ENCODE results near the gene TMED7. TPM values are rescaled to one million over a fixed set of nuclear protein-coding genes. Genes with fewer than 3 reads are reported as not detected.

The TMED7 gene
- total and polyA plus RNA-seq, 2 of the 4 experiments (the other 2 are of a cell fraction), result 75.6 to 86.7 TPM

DNA sequence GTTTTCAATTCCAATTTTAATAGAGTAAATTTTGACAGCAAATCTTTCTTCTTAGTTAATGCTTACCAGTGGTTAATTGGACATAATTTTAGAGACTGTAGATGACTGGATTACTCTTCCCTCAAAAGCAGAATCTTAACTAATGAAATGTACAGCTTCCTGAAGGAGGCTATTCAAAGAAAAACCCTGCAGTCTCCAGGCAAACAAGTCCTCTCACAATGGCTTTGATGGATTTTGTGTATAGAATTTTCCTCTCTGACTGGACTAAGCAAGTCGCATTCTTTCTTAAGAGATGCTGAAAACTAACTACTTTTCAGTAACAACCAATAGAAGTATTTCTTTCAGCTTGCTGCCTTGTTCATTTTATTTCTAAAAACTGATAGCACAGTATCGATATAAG, 35.7 kb upstream of the TMED7 start:
- no peak overlapping the region for H4K91ac ChIP-seq (ENCODE audit: insufficient read depth, low read depth, low read length)
- no peaks in the 10 kb centered on the region; the same call in 1 of the 2 replicates for H3K9me1 ChIP-seq (ENCODE audit: insufficient read depth, low read length)
- H3K4me1 ChIP-seq (ENCODE audit: control insufficient read depth, insufficient read depth, low read length), result no peaks in the 10 kb centered on the region; the same call in 1 of the 2 replicates
- no CpG with 5 or more reads among the region's 2 CpGs for WGBS, 2 experiments (ENCODE audit: extremely low coverage in 2 of 2, insufficient read length in 1 of 2)
- no peak overlapping the region for H2AK5ac ChIP-seq (ENCODE audit: low read depth, low read length)
- no peaks in the 10 kb centered on the region for H3K79me1 ChIP-seq (ENCODE audit: low read depth in 1 of 2, low read length in 2 of 2)
- H4K8ac ChIP-seq (ENCODE audit: low read depth in 2 of 2, low read length in 2 of 2), result no peak overlapping the region
- H3K23ac ChIP-seq (ENCODE audit: low read depth, low read length), result no peak overlapping the region
- ChIA-PET POLR2A (ENCODE audit: unreplicated experiment) (interaction anchor here (0.6 kb wide), 1 partner anchor 1041 kb away, joined by 4 read pairs; no protein-coding TSS in a partner anchor), CTCF (no interaction called here)
- H3K9me3 ChIP-seq (ENCODE audit: control insufficient read depth, insufficient read depth, low read length), result no peaks in the 10 kb centered on the region
- no peaks in the 10 kb centered on the region for H4K20me1 ChIP-seq (ENCODE audit: insufficient read depth, low read length)
- H3K18ac ChIP-seq (ENCODE audit: low read depth, low read length), result no peak overlapping the region
- no peak overlapping the region for H3K4ac ChIP-seq (ENCODE audit: low read depth, low read length)
- no peak overlapping the region for H3K56ac ChIP-seq (ENCODE audit: extremely low read depth, insufficient read depth, low read length)
- no peak overlapping the region for H2BK5ac ChIP-seq (ENCODE audit: low read depth, low read length, poor library complexity, severe bottlenecking)
- intact Hi-C loops (cut with micrococcal nuclease) (no loop called here), dilution Hi-C loops (cut with HindIII; ENCODE audit: low sequenced_read_pairs, unreplicated experiment) (no loop called here), in situ Hi-C loops (cut with MboI; ENCODE audit: low sequenced_read_pairs) (no loop called here)
- no peak overlapping the region for H3K27ac ChIP-seq (ENCODE audit: insufficient read depth, low read length)
- DNase-seq, result no peak
- H3K36me3 ChIP-seq (ENCODE audit: control insufficient read depth, insufficient read depth, low read length), result no peaks in the 10 kb centered on the region
- H3K4me3 ChIP-seq (ENCODE audit: insufficient read depth, low read depth, low read length), result no peak overlapping the region
- peaks cover 8% of the 10 kb centered on the region; the same call in 1 of the 2 replicates for H3K27me3 ChIP-seq (ENCODE audit: control insufficient read depth, insufficient read depth, low read length)
- H3K14ac ChIP-seq (replicated peaks; ENCODE audit: low read depth, low read length), result no peak overlapping the region
- H3K9ac ChIP-seq (ENCODE audit: low read depth, low read length), result no peak overlapping the region
- no peak overlapping the region for H4K5ac ChIP-seq (ENCODE audit: low read depth, low read length)
- no peak overlapping the region for H2AK9ac ChIP-seq (replicated peaks; ENCODE audit: low read depth, low read length, poor library complexity)
- H2BK120ac ChIP-seq (ENCODE audit: low read depth, low read length), result no peak overlapping the region
- ATAC-seq (ENCODE audit: low read depth), result no peak
- TF ChIP-seq MAZ (IDR thresholded peaks at IDR 0.05; ENCODE audit: borderline replicate concordance, low read depth, low read length) (no peak), RCOR1 (IDR thresholded peaks at IDR 0.05; ENCODE audit: insufficient replicate concordance, low read length) (no peak), CHD1 (IDR thresholded peaks at IDR 0.05; ENCODE audit: low read depth, low read length) (no peak)
- H2BK15ac ChIP-seq (ENCODE audit: low read depth, low read length), result no peak overlapping the region
- no peak overlapping the region for H2BK20ac ChIP-seq (ENCODE audit: low read depth, low read length)
- BruUV-seq (replicated peaks), result no TSS peak
- H2AFZ ChIP-seq (replicated peaks; ENCODE audit: low read length, poor library complexity), result no peak overlapping the region
- no peak overlapping the region for H3K4me2 ChIP-seq (ENCODE audit: low read depth, low read length)
